Left lung (tissue), 10 donors: ENCODE results near the gene DZIP1L. TPM values are rescaled to one million over a fixed set of nuclear protein-coding genes. Genes with fewer than 3 reads are reported as not detected.

Experiments used
- ATAC-seq: fragments of 200-7000 bp; cut with Tn5 transposase; one replicate; pipeline ENCODE4 v1.9.1; 2020; ENCODE audit warnings: moderate library complexity
- DNase-seq, 4 donors: peaks; one replicate each; pipeline ENCODE4 v3.0.0-alpha.2; 2013 to 2020
- H3K27ac ChIP-seq, 2 donors: fragments of 200-600 bp; sonication (generic) in 1 of 2; one replicate each; pipeline versions ENCODE4 v1.5.0 to v1.8.0; 2020 to 2021
- H3K27me3 ChIP-seq, 2 donors: fragments of 200-600 bp; sonication (generic) in 1 of 2; one replicate each; pipeline versions ENCODE4 v1.5.0 to v1.8.0; 2020 to 2021
- H3K36me3 ChIP-seq, 2 donors: fragments of 200-600 bp; sonication (generic) in 1 of 2; one replicate each; pipeline versions ENCODE4 v1.5.0 to v1.8.0; 2020 to 2021
- H3K4me1 ChIP-seq, 2 donors: fragments of 200-600 bp; one replicate each; pipeline ENCODE4 v1.8.0; 2021
- H3K4me3 ChIP-seq, 2 donors: fragments of 200-600 bp; sonication (generic) in 1 of 2; one replicate each; pipeline versions ENCODE4 v1.5.0 to v1.8.0; 2020 to 2021; ENCODE audit warnings: mild to moderate bottlenecking in 1 of 2
- H3K9me3 ChIP-seq, 2 donors: fragments of 200-600 bp; sonication (generic) in 1 of 2; one replicate each; pipeline versions ENCODE4 v1.5.0 to v1.8.0; 2020 to 2021
- CTCF ChIP-seq, 2 donors: fragments of 200-600 bp; sonication (generic) in 1 of 2; IDR thresholded peaks; one replicate each; pipeline versions ENCODE4 v1.5.0 to v1.8.0; 2021; ENCODE audit warnings: antibody characterized with exemption in 2 of 2
- intact Hi-C, 2 donors: fragments of 100-400 bp; cut with DNase I; formaldehyde crosslinking; loops; one replicate each; pipeline versions ENCODE4 v1.11.2 to v1.14.2; 2022
- polyA plus RNA-seq, 6 donors: library from polyadenylated mRNA; unstranded; fragments of 120-200 nt; gene quantifications; one replicate each; pipeline ENCODE4 v1.2.1, GENCODE V29; 2013; ENCODE audit not compliant: insufficient read length in 6 of 6
- total RNA-seq, 2 donors: library from RNA; stranded (reverse); fragmentation: NEBNext Ultra II Directional; extraction: Animal tissue kit (Norgen Biotek cat#: 25700); gene quantifications; one replicate each; pipeline ENCODE4 v1.2.1, GENCODE V29; 2021
- donor health status: DM: no; HTN: yes; CAD: no.
- donor health status: DM: no; HTN: no; CAD: no.

Gene DZIP1L
- total and polyA plus RNA-seq, 8 donors, result 14.0 to 24.2 (median 19.7) TPM

DNA sequence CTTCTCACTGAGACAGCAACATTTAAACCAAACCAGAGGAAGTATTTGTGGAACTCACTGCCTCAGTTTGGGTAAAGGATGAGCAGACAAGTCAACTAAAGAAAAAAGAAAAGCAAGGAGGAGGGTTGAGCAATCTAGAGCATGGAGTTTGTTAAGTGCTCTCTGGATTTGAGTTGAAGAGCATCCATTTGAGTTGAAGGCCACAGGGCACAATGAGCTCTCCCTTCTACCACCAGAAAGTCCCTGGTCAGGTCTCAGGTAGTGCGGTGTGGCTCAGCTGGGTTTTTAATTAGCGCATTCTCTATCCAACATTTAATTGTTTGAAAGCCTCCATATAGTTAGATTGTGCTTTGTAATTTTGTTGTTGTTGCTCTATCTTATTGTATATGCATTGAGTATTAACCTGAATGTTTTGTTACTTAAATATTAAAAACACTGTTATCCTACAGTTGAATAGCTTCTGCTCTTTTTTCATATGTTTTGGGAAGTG, 82.2 kb downstream of the DZIP1L start:
- no peak for TF ChIP-seq CTCF (IDR thresholded peaks at IDR 0.05)
- DNase-seq (no peak), ATAC-seq (no peak)
- peaks cover 0 to 28% of the 10 kb centered on the region in 2 donors for H3K36me3 ChIP-seq
- intact Hi-C loops, result no loop called here
- no peaks in the 10 kb centered on the region for H3K27me3 ChIP-seq
- no peak overlapping the region for H3K27ac ChIP-seq
- H3K4me3 ChIP-seq, result no peak overlapping the region
- H3K9me3 ChIP-seq, result no peaks in the 10 kb centered on the region
- H3K4me1 ChIP-seq, result no peaks in the 10 kb centered on the region

GRCh38 chr3:138032567-138032966, 82.8 kb downstream of the DZIP1L start:
- Histone ChIP-seq H3K4me1 (no peaks in the 10 kb centered on the region), H3K27ac (no peak overlapping the region), H3K36me3 (peaks cover 0 to 29% of the 10 kb centered on the region in 2 donors), H3K27me3 (no peaks in the 10 kb centered on the region), H3K4me3 (no peak overlapping the region), H3K9me3 (no peaks in the 10 kb centered on the region)
- intact Hi-C loops, result no loop called here
- ATAC-seq, result no peak
- no peak for DNase-seq
- TF ChIP-seq CTCF (IDR thresholded peaks at IDR 0.05), result no peak

GRCh38 chr3:138031536-138031935, 83.9 kb downstream of the DZIP1L start:
- intact Hi-C loops, result no loop called here
- H3K36me3 ChIP-seq, result peaks cover 0 to 34% of the 10 kb centered on the region in 2 donors
- no peak for TF ChIP-seq CTCF (IDR thresholded peaks at IDR 0.05)
- H3K27ac ChIP-seq, result no peak overlapping the region
- H3K27me3 ChIP-seq, result no peaks in the 10 kb centered on the region
- ATAC-seq, result no peak
- no peaks in the 10 kb centered on the region for H3K9me3 ChIP-seq
- no peak overlapping the region for H3K4me3 ChIP-seq
- DNase-seq, result no peak
- no peaks in the 10 kb centered on the region for H3K4me1 ChIP-seq

DNA sequence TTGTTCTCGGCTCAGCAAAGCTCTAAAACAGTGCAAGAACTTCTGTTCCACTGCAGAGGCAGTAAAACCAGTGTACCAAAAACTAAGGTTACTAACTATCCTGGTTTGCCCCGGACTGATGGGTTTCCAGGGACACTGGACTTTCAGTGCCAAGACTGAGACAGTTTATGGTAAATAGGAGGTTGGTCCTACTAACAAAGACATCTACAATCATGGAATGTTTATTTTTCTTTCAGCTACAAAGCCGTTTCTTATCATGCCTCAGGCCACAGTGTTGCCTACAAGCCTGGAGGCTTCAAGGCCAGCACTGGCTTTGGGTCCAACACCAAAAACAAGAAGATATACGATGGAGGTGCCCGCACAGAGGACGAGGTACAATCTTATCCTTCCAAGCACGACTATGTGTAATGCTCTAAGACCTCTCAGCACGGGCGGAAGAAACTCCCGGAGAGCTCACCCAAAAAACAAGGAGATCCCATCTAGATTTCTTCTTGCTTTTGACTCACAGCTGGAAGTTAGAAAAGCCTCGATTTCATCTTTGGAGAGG, 84.6 kb downstream of the DZIP1L start:
- DNase-seq (no peak), ATAC-seq (no peak)
- intact Hi-C loops, result no loop called here

DNA sequence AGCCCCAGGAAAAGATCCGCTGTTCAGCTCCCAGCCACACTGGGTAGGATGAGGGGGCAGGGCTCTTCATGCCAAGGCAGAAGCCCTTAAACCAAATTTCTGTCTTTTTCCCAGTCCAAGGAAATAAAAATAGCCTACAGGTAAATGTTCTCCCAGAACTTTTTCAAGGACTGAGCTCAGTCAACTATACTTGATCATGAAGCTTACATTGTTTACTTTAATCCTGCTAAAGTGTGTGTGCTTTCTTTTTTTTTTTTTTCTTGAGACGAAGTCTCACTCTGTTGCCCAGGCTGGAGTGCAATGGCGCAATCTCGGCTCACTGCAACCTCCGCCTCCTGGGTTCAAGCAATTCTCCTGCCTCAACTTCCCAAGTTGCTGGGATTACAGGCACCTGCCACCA, 87.6 kb downstream of the DZIP1L start:
- Histone ChIP-seq H3K9me3 (no peaks in the 10 kb centered on the region), H3K27ac (peak overlapping the region in 1 of 2 donors; percentile 39), H3K4me1 (no peaks in the 10 kb centered on the region), H3K27me3 (no peaks in the 10 kb centered on the region), H3K36me3 (peaks cover 0 to 65% of the 10 kb centered on the region in 2 donors), H3K4me3 (no peak overlapping the region)
- DNase-seq (no peak), ATAC-seq (peak; percentile 86)
- intact Hi-C loops, result no loop called here
- TF ChIP-seq CTCF (IDR thresholded peaks at IDR 0.05), result no peak

More for the DNA sequence above, 84.6 kb downstream of the DZIP1L start:
- H3K4me3 ChIP-seq, result no peak overlapping the region
- no peaks in the 10 kb centered on the region for H3K27me3 ChIP-seq
- H3K9me3 ChIP-seq, result no peaks in the 10 kb centered on the region
- H3K36me3 ChIP-seq, result peaks cover 0 to 41% of the 10 kb centered on the region in 2 donors
- TF ChIP-seq CTCF (IDR thresholded peaks at IDR 0.05), result no peak
- no peaks in the 10 kb centered on the region for H3K4me1 ChIP-seq
- H3K27ac ChIP-seq, result no peak overlapping the region
